HG02970 (cell line): ENCODE data around the gene ZDHHC14.

Source experiments
- ATAC-seq: cut with Tn5 transposase; IDR thresholded peaks from one replicate; pipeline ENCODE4 v1.9.1; 2021; ENCODE audit warnings: mild to moderate bottlenecking, moderate library complexity, moderate number of reproducible peaks; ENCODE audit not compliant: unreplicated experiment, low FRiP score

The ZDHHC14 gene

DNA sequence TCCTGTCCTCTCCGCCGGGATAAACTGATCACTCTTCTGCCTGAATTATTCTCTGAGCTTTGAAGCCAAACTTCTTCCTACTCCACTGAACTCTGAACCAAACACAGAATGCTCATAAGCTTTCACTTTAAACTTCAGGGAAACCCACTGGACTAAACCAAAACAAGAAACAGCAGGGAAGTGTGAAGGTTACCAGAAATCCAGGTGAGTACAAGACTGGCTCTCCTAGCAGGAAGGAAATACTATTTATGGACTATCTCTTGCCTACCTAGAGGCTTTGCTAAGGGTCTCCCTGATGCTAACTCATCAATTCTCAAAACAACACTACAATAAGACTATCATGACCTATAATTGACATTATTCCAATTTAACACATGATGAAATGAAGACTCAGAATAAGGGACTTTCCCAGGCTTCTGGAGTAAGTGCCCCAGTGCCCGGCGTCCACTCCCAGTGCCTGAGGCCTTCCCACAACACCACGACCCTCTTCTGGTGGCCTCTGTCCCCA, 145.0 kb downstream of the ZDHHC14 start:
- no peak for ATAC-seq

DNA sequence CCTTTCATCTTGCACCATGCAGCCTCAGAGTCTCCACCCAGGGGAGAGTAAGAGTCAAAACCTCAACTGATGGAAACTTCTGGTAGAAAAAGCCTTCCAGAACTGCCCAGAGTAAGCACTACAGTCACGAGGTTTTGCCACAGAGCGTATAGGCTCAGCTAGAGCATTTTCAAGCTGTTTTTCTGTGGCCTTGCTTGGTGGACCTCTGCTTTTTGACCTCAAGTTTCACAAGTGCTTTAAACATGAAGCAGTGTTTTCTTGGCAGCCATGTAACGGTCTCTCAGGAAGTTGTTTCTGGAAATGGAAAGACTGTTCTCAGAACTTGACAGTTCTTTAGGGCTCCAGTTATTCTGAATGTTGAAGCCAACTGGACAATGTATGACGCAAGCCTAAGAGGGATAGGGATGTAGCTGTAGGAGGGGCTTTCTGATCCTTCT, 146.5 kb downstream of the ZDHHC14 start:
- ATAC-seq = peak; percentile 89

DNA sequence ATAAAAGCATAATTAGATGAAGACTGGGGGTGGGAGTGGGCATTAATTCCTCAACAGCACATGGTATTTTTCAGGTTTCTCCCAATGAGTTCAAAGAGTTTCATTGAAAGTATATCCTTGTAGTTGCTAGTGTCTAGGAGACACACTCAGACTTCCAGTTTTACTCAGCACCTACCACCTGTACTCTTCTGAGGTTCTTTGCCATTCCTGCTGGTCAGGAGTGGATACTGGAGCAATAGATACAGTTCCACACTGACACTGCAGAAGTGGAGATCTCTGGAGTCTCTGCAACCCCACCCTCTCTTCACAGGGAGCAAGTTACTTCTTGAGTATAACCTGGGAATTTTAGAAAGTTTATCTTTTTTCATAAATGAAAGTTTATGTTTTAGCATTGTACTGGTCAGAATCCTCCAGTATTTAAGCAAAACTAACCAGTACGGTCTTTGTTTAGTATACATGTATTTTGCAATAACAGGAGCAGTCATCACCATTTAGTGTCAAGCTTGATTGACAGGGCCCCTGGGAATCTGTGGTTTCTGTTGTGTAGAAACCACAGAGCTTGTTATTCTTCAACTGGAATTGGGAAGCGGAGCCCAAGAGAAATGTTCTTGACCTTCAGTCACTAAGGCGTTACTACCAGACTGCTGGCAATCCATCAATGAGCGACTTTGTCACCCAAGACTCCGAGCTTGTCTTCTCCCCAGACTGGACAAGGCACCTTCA, 148.1 kb downstream of the ZDHHC14 start:
- no peak for ATAC-seq

DNA sequence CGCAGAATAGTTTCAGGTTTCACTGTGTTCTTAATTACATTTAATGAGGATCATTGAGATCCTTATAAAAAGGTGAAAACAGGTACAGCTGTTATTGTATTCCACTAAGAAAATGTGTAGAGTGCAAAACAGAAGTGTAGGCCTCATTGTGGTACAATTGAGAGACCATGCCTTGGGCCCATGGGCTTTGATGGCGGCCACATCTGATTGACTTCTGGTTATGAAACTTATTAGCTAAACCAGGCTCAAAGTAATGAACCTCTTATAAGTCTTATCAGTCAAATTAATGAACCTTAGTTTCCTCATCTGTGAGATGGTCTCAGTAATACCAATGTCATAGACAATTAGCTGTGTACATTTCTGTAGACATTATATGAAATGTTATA, 148.7 kb downstream of the ZDHHC14 start:
- ATAC-seq = no peak

DNA sequence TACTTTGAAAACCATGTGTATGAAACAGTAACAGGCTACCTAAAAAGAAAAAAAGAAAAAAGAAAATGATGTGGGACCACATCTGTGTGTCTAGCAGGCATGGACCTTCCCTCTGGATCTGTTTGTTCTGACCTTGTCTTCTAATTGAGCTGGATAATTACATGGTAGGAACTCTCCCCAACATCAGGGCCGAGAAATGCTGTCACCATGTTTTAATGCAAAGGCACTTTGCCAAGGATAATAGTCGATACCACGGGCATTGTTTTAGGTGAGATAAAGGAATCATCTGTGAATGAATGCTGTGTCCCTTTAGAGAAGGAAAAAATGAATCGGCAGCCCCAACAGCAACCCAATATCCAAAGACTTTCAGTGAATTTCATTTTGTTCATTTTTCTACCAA, 149.1 kb downstream of the ZDHHC14 start:
- no peak for ATAC-seq

GRCh38 chr6:157530724-157531168, 149.8 kb downstream of the ZDHHC14 start:
- ATAC-seq = no peak

GRCh38 chr6:157531169-157531985, 150.4 kb downstream of the ZDHHC14 start:
- ATAC-seq = no peak

DNA sequence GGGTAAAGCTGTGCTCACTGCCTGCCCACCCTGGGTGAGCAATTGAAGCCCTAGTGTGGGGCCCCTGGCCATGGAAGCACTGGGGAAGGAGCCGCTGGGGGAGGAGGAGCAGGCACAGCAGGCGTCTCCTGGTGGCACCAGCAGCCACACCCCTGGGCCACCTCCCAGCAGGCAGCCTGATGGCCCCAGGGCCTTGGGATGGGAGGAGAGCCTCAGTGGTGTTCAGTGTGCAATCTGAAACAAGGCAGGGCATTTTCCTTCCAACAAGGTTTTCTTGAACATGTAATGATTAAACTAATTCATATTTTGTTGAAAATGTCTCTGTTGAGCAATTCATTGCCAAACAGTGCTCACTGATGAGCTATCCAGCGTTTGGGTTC, 151.0 kb downstream of the ZDHHC14 start:
- ATAC-seq = no peak

GRCh38 chr6:157533048-157533871, 152.3 kb downstream of the ZDHHC14 start:
- ATAC-seq = no peak

DNA sequence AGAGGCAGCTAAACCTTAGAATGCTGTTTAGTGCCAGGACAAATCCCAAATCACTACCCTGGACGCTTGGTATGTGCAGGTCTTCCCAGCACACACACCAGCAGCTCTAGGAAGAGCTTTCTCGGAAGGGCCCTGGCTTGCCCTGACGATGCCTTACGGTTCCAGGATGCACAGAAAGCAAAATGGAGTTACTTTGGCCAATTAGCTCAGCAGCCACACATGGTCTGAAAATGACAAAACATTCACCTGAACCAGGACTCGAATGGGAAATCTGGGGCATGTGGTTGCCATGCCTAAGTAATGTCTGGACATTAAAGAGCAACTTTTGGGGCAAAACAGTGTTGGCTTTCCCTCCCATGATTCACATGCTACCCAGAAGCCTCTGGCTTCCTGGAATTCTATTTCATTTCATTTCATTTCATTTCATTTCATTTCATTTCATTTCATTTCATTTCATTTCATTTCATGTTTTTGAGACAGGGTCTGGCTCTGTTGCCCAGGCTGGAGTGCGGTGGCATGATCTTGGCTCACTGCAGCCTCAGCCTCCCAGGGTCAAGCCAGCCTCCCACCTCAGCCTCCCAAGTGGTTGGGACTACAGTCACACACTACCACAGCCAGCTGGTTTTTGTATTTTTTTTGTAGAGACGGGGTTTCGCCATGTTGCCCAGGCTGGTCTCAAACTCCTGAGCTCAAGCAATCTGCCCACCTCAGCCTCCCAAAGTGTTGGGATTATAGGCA, 153.3 kb downstream of the ZDHHC14 start:
- ATAC-seq = no peak

GRCh38 chr6:157534977-157535339, 154.0 kb downstream of the ZDHHC14 start:
- no peak for ATAC-seq

- ATAC-seq = peak; percentile 61
These were observed 154.6 kb downstream of the ZDHHC14 start for GRCh38 chr6:157535340-157536222.

DNA sequence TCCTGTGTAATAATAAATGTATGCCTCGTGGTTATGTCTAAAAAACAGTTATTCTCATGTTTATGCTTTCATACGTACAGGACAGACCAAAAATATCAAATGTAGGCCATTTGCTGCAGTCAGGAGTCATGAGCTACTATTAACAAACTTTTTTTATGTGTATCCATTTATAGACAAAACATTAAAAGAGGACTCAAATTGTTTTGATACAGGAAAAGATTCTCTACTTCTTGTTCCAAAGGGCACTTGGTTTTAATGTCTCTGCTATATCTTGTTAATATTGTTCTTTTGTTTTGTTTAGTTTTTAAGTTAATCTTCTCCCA, 155.2 kb downstream of the ZDHHC14 start:
- ATAC-seq = no peak

DNA sequence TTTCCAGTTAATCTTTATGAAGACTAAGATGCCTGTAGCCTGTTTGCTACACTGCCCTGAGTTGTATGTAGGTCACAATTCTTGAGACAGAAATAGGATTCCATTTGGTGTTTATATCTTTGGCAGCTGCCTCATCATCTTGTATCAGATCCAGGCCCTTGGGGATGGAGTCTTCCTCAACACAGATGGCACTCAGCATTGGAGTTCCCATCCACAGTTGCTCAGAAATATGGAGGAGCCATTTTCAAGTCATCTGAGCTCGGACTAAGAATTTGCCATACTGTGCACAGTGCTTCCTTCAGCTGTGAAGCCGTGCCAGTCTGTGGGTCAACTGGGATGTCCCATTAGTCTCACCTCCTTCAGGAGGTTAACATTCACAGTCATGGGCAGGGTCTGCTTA, 156.6 kb downstream of the ZDHHC14 start:
- ATAC-seq = no peak

DNA sequence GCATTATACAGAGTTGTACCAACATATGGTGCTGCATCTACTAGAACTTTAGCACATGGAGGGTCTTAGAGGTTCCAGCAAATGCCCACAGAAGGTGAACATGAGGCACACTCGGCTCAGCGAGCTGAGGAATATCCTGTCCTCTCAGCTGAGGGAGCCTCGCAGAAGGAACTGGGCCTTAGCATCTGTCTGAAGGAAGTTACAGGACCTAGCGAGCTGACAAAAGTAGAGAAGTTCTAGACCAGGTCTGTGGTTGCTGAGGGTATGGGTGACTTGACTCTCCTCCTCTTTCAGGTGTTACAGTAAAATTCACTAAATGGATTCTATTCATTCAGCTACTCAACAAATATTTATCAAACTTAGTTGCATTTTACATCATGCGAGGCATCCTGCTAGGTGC, 157.2 kb downstream of the ZDHHC14 start:
- no peak for ATAC-seq

GRCh38 chr6:157538698-157539097, 157.7 kb downstream of the ZDHHC14 start:
- no peak for ATAC-seq

- no peak for ATAC-seq
These were observed 158.4 kb downstream of the ZDHHC14 start for GRCh38 chr6:157539421-157539822.

GRCh38 chr6:157539900-157540752, 159.1 kb downstream of the ZDHHC14 start:
- no peak for ATAC-seq
